HEK293 (cell line): ENCODE results near the gene IGSF21.

Experiments
- ZNF416 ChIP-seq: fragments of 450-650 bp; formaldehyde crosslinking; IDR thresholded peaks from 2 replicates; pipeline ENCODE4 v1.5.1; 2016; ENCODE audit warnings: missing biosample characterization, missing genetic modification characterization
- TF ChIP-seq, protein P1 (sequence below): fragments of 450-650 bp; formaldehyde crosslinking; IDR thresholded peaks from 2 replicates; pipeline ENCODE4 v1.5.1; 2016; ENCODE audit warnings: missing biosample characterization, missing genetic modification characterization

- TF ChIP-seq, protein P1, sequence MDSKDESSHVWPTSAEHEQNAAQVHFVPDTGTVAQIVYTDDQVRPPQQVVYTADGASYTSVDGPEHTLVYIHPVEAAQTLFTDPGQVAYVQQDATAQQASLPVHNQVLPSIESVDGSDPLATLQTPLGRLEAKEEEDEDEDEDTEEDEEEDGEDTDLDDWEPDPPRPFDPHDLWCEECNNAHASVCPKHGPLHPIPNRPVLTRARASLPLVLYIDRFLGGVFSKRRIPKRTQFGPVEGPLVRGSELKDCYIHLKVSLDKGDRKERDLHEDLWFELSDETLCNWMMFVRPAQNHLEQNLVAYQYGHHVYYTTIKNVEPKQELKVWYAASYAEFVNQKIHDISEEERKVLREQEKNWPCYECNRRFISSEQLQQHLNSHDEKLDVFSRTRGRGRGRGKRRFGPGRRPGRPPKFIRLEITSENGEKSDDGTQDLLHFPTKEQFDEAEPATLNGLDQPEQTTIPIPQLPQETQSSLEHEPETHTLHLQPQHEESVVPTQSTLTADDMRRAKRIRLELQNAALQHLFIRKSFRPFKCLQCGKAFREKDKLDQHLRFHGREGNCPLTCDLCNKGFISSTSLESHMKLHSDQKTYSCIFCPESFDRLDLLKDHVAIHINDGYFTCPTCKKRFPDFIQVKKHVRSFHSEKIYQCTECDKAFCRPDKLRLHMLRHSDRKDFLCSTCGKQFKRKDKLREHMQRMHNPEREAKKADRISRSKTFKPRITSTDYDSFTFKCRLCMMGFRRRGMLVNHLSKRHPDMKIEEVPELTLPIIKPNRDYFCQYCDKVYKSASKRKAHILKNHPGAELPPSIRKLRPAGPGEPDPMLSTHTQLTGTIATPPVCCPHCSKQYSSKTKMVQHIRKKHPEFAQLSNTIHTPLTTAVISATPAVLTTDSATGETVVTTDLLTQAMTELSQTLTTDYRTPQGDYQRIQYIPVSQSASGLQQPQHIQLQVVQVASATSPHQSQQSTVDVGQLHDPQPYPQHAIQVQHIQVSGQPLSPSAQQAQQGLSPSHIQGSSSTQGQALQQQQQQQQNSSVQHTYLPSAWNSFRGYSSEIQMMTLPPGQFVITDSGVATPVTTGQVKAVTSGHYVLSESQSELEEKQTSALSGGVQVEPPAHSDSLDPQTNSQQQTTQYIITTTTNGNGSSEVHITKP (tag by site-specific recombination), result no peak
- no peak for TF ChIP-seq ZNF416 (tag by site-specific recombination)
Observed at GRCh38 chr1:18118491-18118890, 10.9 kb downstream of the IGSF21 start.
